ENCODE data around the gene PDPK1.

The PDPK1 gene

DNA sequence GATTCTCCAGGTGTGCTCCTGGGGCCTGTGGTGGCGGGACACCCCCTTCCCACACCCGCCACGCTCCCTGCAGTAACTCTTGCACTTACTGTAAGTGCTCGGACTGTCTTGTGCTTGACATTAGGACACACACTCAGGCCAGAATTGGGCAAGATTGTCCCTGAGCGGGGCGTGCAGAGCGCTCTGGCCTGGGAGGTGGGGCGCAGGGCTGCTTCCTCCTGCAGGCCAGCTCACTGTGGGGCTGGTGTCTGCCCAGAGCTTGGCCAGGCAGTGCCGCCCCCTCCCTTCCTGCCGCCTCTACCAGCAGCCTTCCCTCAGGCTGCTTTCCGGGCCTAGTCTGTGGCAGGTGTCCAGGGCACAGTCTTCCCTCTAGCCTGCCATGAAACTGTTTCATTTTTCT, 30.2 kb upstream of the PDPK1 start:
- DNase-seq: no peak

DNA sequence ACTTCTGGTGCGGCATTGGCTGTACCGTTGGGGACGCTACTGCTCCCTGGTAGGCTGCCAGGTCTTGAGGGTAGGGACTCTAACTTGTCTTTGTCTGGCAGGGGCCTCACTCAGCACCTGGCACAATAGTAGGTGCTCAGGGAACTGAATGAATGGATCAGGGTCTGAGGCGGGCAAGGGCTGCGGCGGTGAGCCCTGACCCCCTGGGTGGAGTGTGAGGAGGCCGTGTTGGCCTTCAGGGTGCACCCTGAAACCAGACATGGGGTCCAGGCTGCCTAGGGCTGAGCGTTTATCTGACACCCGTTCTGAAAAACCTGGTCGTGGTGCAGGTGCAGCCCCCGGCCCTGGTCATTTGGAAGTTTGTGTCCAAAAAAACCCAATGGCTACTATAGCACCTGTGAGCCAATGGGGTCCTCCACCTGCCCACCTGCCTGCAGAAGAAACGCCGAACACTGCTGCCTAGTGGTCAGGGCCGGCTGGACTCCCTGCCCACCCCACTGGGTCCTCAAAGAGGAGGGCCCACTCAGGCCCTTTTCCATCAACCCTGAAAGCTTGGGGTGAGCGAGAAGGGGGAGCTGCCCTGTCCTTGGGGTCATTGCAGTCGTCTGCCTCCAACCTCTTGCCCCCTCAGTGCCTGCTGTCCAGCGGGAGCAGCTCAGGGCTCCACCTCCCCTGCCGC, 29.0 kb upstream of the PDPK1 start:
- DNase-seq: no peak

DNA sequence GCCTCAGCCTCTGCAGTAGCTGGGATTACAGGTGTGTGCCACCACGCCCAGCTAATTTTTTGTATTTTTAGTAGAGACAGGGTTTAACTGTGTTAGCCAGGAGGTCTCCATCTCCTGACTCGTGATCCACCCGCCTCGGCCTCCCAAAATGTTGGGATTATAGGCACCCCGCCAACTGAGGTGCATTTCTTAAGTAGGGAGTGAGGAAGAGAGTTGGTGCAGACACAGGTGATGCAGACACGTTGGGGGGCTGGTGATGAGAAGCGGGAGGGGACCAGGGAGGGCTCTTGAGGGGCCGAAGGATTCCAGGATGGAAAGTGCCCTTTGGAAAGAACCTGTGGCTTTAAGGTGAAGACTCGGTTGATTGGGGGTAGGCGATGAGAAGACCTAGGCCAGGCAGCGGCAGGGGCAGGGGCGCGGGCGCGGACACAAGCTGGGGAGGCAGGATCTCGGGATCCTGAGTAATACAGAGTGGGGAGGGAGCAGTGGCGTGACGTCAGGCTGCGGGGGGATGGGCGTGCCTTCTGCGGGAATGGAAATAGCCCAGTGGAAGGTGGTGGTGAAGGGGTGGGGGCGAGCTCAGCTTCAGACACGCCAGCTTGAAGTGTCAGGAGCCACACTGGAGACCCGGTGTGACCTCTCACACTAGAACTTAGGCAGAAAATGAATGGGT, 26.6 kb upstream of the PDPK1 start:
- no peak for DNase-seq

- DNase-seq: no peak
Measured at GRCh38 chr16:2511996-2512734, 25.7 kb upstream of the PDPK1 start.

DNA sequence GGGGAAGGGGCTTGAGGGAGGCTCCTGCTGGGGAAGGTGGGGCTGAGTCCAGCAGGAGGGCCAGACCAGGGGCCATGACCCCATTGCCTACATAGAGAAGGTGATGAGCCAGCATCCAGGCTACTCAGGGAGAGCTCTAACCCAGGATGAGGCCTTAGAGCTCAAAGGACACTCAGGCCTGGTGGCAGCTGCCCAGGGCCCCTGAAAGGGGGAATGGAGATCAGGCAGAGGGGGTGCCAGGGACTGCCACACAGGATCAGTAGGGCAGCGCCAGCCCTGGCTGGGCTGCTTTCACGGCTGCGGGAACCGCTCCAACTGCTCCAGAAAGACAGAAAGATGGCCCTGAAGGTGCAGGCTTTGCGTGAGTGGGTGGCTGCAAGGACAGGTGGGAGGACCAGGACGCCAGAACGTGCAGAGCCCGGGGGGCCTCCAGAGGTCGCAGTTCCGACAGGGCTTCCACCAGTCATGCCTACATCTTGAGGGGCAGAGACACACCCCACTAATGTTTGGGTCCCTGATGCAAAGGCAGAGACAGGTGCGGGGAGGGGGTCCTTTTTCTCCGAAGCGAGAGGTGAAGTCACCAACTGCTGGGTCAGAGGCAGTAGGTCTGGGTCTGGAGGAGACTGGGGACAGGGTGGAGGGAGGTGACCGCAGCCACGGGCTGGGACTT, 25.0 kb upstream of the PDPK1 start:
- DNase-seq: peak; percentile 40

GRCh38 chr16:2513405-2514332, 24.2 kb upstream of the PDPK1 start, which contains the start of gene ATP6V0C:
TSS of gene ATP6V0C (plus strand) at chr16:2513952. CDS start at chr16:2514104, 152 bp downstream.
- peak; percentile 68 for DNase-seq

- no peak for DNase-seq
Measured at GRCh38 chr16:2514333-2515179, 23.3 kb upstream of the PDPK1 start.

GRCh38 chr16:2515180-2515851, 22.5 kb upstream of the PDPK1 start:
- DNase-seq: no peak

- no peak for DNase-seq
Measured at GRCh38 chr16:2516391-2517240, 21.2 kb upstream of the PDPK1 start.

GRCh38 chr16:2517954-2518605, 19.7 kb upstream of the PDPK1 start:
- DNase-seq: no peak

- DNase-seq: no peak
Measured at GRCh38 chr16:2518823-2519710, 18.8 kb upstream of the PDPK1 start.

- no peak for DNase-seq
Measured at GRCh38 chr16:2519711-2520080, 18.1 kb upstream of the PDPK1 start.

DNA sequence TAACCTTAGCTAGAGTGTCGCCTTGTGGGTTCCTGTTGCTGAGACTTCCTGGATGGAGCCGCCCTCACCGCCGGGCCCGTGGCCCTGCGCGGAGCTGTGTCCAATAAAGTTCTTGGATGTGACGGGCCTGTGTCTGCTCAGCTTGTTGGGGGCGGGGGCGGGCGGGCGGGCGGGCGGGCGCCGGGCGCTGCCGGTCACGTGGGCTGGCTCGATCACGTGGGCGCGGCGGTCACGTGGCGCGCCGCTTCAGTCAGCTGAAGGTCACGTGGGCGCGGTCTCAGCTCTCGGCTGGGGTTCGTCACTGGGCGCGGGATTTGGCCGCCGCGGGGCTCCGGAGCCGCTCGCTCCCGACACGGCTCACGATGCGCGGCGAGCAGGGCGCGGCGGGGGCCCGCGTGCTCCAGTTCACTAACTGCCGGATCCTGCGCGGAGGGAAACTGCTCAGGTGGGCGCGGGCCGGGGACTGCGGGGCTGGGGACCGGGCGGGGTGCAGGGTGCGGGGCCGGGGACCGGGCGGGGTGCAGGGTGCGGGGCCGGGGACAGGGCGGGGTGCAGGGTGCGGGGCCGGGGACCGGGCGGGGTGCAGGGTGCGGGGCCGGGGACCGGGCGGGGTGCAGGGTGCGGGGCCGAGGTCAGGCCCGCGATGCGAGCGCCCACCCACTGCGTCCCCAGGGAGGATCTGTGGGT, 17.6 kb upstream of the PDPK1 start, which contains the start of gene AMDHD2:
TSS of gene AMDHD2 (plus strand) at position 275 of the 687 bp plus-strand sequence. CDS start at position 363, 88 bp downstream.
- DNase-seq: peak; percentile 54

GRCh38 chr16:2520784-2521531, 16.9 kb upstream of the PDPK1 start:
- no peak for DNase-seq

DNA sequence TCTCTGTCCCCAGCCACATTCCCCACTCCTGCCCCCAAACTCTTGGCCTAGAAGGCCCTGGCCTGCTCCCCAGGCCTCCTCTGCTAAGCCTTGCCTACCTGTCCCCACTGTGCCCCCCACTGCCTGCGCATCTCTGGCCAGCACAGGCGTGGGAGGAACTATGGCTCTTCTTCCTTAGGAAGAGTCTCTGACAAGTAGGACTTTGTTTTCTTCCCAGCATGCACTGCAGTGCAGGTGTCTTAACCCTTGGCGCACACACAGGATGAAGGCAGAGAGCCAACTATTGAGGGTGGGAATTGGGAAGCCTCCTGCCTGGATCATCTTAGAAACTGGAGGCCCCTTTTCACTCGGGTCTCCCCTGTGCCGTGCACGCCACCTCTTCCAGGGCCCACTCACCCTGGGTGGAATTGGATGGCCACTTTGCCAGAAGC, 14.0 kb upstream of the PDPK1 start:
- no peak for DNase-seq

DNA sequence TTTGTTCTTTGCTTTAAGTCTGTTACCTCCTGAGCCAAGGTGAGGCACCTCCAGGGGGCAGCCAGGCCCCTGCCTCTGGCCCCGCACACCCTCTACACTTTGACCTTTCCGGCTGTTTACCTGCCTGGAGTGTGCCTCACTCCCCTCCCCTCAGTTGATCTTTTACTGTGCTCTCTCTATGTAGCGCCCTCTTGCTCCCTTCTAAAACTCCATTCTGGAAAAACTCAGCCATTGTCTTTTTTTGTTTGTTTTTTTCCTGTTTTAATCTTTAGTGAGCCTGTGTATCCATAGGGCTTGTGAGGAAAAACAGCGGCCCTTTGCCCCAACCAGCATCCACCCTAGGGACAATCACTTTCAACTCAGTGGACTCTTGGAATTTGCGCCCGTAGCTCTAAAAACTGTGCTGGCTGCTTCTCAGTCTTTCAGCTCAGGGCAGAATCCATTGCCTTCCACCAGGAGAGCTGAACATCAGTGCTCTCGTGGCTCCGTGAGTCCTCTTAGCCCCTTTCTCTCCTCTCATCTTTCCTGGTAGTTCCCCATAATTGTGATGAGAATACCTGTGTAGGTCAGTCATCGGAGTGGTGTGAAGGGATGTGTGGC, 13.4 kb upstream of the PDPK1 start:
- no peak for DNase-seq
